Esophagus squamous epithelium (tissue), 4 donors: ENCODE data around the gene KIF23.

Experiments used
- POLR2A ChIP-seq, 4 donors: fragments of 450-650 bp; IDR thresholded peaks; one replicate each; pipeline ENCODE4 v1.6.1; 2017; ENCODE audit warnings: antibody characterized with exemption in 4 of 4, mild to moderate bottlenecking in 4 of 4, moderate library complexity in 3 of 4
- TF ChIP-seq, protein P1 (sequence below), 6 experiments: fragments of 450-650 bp in 4 of 6; fragments of 200-600 bp in 2 of 6; sonication (generic) in 2 of 6; IDR thresholded peaks; one replicate each; pipeline ENCODE4 v1.5.1; 2016 to 2019; ENCODE audit warnings: antibody characterized with exemption in 6 of 6, mild to moderate bottlenecking in 4 of 6, moderate library complexity in 4 of 6

DNA sequence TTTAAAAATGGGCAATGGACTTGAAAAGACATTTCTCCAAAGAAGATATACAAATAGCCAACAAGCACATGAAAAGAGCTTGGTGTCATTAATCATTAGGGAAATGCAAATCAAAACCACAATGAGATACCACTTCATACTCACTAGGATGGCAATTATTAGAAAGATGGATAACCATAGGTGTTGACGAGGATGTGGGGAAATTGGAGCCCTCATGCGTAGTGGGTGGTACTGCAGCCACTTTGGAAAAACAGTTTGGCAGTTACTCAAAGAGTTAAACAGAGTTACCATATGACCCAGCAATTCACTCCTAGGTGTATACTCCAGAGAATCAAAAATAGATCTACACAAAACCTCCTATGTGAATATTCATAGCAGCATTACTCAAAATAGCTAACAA is 65.8 kb downstream of the KIF23 start:
- TF ChIP-seq, protein P1, sequence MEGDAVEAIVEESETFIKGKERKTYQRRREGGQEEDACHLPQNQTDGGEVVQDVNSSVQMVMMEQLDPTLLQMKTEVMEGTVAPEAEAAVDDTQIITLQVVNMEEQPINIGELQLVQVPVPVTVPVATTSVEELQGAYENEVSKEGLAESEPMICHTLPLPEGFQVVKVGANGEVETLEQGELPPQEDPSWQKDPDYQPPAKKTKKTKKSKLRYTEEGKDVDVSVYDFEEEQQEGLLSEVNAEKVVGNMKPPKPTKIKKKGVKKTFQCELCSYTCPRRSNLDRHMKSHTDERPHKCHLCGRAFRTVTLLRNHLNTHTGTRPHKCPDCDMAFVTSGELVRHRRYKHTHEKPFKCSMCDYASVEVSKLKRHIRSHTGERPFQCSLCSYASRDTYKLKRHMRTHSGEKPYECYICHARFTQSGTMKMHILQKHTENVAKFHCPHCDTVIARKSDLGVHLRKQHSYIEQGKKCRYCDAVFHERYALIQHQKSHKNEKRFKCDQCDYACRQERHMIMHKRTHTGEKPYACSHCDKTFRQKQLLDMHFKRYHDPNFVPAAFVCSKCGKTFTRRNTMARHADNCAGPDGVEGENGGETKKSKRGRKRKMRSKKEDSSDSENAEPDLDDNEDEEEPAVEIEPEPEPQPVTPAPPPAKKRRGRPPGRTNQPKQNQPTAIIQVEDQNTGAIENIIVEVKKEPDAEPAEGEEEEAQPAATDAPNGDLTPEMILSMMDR (IDR thresholded peaks at IDR 0.05), result no peak
- TF ChIP-seq POLR2A (IDR thresholded peaks at IDR 0.05), result no peak
